ENCODE measurements around the gene ADAMTSL3.

DNA sequence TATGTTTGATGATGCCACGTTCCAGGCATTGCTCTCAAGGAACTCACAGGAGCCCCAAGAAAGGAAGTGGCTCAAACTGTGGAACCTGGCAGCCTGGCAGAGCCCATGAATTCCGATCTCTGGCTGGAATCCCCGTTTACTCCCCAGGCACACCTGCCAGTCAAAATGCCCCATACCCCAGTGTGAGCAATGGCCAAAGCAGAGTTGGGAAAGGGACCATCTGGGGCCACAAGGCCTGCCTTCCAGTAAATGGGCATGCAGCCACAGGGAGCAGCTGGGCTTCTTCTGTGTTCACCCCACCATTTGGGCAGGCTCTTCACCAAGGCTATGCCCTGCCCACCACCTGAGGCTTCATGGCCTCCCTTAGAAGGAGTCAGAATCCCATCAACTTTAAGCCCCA, 324.7 kb downstream of the ADAMTSL3 start:
- TF ChIP-seq YY1 (IDR thresholded peaks at IDR 0.05; ENCODE audit: low read depth) (no peak), TEAD4 (IDR thresholded peaks at IDR 0.05) (no peak), RAD21 (IDR thresholded peaks at IDR 0.05; ENCODE audit: low read depth) (no peak), EP300 (IDR thresholded peaks at IDR 0.05; ENCODE audit: borderline replicate concordance) (no peak), CEBPB (IDR thresholded peaks at IDR 0.05) (no peak), EGR1 (IDR thresholded peaks at IDR 0.05) (no peak)
- TF ChIP-seq, protein P1, sequence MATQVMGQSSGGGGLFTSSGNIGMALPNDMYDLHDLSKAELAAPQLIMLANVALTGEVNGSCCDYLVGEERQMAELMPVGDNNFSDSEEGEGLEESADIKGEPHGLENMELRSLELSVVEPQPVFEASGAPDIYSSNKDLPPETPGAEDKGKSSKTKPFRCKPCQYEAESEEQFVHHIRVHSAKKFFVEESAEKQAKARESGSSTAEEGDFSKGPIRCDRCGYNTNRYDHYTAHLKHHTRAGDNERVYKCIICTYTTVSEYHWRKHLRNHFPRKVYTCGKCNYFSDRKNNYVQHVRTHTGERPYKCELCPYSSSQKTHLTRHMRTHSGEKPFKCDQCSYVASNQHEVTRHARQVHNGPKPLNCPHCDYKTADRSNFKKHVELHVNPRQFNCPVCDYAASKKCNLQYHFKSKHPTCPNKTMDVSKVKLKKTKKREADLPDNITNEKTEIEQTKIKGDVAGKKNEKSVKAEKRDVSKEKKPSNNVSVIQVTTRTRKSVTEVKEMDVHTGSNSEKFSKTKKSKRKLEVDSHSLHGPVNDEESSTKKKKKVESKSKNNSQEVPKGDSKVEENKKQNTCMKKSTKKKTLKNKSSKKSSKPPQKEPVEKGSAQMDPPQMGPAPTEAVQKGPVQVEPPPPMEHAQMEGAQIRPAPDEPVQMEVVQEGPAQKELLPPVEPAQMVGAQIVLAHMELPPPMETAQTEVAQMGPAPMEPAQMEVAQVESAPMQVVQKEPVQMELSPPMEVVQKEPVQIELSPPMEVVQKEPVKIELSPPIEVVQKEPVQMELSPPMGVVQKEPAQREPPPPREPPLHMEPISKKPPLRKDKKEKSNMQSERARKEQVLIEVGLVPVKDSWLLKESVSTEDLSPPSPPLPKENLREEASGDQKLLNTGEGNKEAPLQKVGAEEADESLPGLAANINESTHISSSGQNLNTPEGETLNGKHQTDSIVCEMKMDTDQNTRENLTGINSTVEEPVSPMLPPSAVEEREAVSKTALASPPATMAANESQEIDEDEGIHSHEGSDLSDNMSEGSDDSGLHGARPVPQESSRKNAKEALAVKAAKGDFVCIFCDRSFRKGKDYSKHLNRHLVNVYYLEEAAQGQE (IDR thresholded peaks at IDR 0.05; ENCODE audit: low read depth), result no peak
